Stimulated activated CD8-positive, alpha-beta memory T cell treated with anti-CD3 and anti-CD28 coated beads, Interleukin-4, amount 100 ng/mL, for 4 hours (primary cell): ENCODE measurements around the gene TAAR2.
"Not testable (repeated sequence)": the region's sequence is repeated elsewhere in the genome, so short reads cannot be mapped to it uniquely, and the experiment has no call there.

Experiments
- DNase-seq, 2 donors: peaks; one replicate each; pipeline ENCODE4 v3.0.0-alpha.2; 2020; ENCODE audit warnings: low read depth in 2 of 2, low spot score in 1 of 2

The TAAR2 gene, protein sequence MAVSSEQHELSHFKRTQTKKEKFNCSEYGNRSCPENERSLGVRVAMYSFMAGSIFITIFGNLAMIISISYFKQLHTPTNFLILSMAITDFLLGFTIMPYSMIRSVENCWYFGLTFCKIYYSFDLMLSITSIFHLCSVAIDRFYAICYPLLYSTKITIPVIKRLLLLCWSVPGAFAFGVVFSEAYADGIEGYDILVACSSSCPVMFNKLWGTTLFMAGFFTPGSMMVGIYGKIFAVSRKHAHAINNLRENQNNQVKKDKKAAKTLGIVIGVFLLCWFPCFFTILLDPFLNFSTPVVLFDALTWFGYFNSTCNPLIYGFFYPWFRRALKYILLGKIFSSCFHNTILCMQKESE

DNA sequence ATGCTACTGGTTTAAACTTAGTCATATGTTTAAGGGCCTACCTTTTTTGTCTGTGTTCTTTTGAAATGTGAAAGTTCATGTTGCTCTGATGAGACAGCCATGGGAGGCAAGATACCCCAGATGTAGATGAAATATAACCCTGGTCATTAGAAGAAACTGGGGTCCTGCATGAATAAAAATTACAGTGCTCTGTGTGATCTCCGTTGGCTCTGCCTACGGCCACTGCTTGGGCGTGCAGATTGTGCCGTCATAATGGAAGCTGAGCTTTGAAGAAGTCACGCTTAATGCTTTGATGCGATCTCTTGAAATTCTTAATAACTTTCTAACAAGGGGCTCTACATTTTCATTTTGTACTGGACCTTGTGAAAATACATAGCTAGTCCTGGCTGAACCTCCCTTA is at the start of gene TAAR2:
TAAR2 (minus strand) TSS at position 101 of the 400 bp plus-strand sequence; CDS start at position 101, 0 bp downstream.
- DNase-seq, result no peak

GRCh38 chr6:132673376-132674094 is 49.5 kb upstream of the TAAR2 start:
- no peak for DNase-seq

DNA sequence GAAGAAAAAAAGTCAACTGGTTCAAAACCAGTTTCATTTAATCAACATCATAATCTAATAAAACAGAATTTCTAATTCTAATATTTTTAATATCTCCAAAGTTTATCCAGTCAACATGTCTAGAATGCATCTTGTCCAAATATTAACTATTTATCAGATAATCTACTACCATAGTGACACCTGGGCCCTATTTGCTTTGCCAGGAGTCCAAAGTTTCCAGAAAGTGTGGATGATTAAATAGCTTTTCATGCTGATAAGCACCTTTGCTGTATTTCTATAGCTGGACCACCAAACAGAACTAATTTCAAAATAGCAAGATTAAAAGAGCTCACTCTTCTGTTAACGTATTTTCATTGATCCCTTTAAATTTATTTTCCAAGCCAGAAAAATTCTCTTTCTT is 47.2 kb upstream of the TAAR2 start:
- DNase-seq, result no peak

- DNase-seq, result no peak
Measured at GRCh38 chr6:132669690-132670291, 45.7 kb upstream of the TAAR2 start.

- no peak for DNase-seq
Measured at GRCh38 chr6:132666118-132666517, 42.0 kb upstream of the TAAR2 start.

DNA sequence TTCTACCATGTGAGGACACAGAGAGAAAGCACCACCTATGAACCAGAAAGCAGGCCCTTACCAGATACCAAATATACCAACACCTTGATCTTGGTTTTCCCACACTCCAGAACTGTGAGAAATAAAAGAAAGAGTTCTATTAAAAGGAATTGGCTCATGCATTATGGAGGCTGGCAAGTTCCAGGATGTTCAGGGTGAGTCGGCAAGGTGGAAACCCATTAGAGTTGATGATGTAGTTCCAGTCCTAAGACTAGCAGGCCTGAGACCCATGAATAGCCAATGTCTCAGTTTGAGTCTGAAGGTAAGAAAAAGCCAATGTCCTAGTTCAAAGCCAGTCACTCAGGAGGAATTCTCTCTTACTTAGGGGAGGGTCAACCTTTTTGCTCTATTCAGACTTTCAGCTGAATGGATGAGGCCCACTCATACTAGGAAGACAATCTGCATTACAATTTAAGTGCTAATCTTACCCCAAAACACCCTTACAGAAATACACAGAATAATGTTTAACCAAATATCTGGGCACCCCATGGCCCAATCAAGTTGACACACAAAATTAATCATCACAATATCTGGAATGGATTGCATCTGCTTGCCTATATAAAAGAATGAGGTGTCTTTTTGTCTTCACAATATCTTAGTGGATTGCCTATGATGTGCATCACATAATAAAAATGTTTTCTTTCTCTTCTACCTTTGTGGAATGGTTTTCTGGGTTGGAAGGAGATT is 40.4 kb upstream of the TAAR2 start:
- DNase-seq, result no peak

GRCh38 chr6:132663661-132664060 is 39.6 kb upstream of the TAAR2 start:
- no peak for DNase-seq

DNA sequence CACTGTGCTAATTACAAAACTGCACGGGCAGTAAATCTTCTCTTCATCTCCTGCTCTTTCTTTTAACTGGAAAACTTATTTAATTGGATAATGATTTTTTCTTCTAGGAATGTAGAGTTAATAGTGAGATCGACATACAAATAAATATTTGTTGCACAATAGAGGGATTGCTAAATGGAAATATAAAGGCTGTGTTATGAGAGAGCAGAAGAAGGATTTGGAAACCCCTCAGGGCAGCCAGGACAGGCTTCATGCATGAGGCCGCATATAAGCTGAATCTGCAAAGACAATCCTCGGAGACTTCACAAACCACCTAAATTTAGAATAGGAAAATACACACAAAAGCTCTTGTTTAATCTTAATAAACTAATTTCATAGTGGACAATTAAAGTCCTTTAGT is 37.8 kb upstream of the TAAR2 start:
- no peak for DNase-seq

DNA sequence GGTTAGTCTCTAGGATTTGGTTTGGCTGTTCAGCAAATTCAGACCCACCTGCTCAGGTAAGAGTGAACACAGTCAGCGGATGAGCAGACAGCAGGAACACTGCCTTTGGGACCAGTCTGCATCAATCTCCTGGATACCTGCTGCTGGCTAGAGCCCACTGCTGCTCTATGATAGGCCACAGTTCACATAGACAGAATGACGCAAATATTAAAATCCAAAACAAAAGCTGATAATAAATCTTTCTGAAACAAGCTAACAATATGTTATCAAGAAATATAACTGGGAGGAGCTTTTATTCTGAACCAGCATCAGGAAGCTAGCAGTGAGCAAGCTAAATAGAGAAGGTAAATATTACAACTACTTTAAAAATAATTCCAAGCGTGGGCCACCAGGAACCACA is 35.0 kb upstream of the TAAR2 start, which contains the start of gene TAAR1:
TAAR1 (minus strand) TSS at position 101 of the 400 bp plus-strand sequence. CDS start 13,179 bp downstream, outside the sequence.
- no peak for DNase-seq

DNA sequence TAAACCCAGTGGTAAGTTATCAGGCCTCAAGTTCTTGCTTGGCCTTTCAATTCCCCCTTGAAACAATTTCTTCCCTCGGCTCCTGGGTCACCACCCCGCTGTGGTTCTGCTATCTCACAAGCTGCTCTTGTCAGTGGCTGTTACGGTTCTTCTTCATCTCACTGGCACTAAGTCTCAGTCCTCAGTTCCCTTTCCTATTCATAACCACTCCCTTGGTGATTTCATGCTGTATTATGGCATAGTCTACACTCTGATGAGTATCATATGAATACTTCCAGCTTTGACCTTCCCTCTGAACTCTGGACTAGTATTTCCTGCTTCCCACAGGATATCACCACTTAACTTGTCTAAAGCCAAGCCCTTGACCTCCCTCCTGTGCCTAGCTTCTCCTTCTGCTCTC is 27.0 kb upstream of the TAAR2 start:
- DNase-seq, result no peak

DNA sequence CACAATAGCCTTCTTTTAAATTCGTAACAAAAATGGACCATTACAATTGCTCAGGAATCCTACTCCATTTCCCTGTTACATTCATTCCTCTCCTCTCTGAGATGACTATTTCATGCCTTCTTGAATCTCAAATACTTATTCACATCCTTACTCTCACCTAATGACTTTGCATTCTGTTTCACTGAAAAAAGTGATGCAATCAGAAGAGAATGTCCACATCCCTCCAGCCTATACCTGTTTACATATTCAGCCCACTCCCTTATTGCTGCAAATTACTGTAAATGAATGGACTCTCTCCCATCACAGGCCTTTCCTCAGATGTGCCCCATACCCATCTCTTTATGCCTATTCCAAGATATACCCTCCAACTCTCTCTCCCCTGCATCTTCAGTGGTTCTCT is 26.4 kb upstream of the TAAR2 start:
- DNase-seq, result no peak

DNA sequence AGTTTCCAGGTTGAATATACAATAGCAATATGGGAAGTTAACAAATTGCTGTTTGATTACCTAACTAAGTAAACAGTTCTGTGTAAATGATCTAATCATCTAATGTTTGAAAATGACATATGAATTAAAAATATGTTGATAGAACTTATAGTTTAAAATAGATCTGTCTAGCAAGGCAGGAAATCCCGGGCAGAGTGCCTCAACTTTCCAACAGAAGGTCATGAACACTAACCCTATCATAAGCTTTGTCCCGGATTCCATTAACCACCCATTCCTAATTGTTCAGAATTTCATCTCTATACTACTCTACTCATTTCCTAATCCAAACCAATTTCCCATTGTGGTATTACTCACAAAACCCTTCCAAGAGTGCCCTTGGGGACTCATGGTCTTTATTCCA is 24.8 kb upstream of the TAAR2 start:
- DNase-seq, result no peak

GRCh38 chr6:132648356-132648755 is 24.3 kb upstream of the TAAR2 start:
- no peak for DNase-seq

GRCh38 chr6:132643547-132643946 is 19.5 kb upstream of the TAAR2 start:
- no peak for DNase-seq

GRCh38 chr6:132637135-132637534 is 13.1 kb upstream of the TAAR2 start:
- not testable (repeated sequence) for DNase-seq

GRCh38 chr6:132635906-132636305 is 11.8 kb upstream of the TAAR2 start:
- not testable (repeated sequence) for DNase-seq

GRCh38 chr6:132635288-132635687 is 11.2 kb upstream of the TAAR2 start:
- DNase-seq, result not testable (repeated sequence)

GRCh38 chr6:132634796-132635195 is 10.7 kb upstream of the TAAR2 start:
- DNase-seq, result no peak

DNA sequence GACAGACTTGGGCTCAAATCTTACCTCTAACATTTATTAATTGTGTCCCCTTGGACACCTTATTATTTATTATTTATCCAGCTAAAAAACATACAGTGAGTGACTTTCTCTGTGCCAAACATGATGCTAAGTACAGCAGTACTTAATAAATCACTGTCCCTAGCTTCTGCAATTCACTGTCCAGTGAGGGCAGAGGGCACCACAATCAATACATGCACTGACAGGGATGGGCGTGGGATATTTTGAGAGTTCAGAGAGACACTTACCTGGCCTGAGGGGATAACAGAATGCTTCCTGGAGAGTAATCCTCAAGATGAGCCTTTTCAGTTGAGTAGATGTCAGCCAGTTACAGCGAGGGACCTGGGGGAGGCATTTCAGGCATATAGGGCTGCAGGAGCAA is 9.3 kb upstream of the TAAR2 start:
- no peak for DNase-seq

DNA sequence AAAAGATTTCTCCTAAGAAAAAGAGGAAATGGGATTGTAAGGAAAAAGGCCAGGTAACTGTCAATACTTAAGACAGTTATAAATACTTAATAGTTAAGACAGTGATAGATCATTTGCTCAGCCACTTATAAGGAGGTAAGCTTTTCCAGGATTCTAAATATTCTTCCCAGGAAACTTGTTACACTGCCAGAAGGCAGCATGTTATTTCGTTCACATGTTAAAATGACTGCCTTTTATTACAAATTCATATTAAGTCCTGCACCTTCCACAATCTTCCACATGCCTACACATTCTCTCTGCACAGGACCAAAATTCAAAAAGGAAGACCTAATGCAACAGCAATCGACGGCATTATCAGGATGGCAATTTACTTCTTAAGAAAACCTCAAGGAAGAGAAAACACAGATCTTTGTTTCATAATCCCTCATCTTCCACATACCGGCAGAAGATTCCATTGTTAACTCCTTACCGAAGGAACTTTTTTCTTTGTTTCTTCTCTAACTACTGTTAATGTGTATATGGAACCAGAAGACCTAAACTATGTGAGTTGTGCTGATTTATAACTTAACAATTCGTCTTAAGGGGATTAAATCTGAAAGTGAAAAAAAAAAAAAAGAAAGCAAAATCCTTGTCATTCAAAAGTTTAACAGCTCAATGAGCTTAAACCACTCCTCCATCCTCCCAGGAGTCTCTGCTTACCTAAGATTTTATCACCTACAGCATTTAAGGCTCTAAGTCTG is 799 bp downstream of the TAAR2 start:
- DNase-seq, result no peak

DNA sequence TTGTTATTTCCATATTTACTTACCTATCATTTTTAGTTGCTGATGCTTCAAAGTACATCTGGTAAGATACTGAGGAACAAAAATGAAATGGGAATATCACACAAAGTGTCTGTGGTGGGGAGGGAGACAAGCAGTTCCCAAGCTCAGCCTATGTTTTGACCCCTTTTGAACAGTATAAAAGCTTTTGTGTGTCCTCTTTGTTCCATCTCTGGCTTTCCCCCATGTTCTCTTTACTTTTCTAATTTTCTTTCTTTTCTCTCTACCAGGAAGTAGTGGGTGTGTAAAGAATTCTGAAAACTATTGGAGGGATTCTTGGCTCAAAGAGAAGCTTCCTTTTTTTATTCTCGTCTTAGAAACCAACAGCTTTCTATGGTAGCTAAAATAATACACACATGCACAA is 7.4 kb downstream of the TAAR2 start:
- DNase-seq, result no peak
